IPS DF 4.7 (cell line): ENCODE results near the gene MTMR10.

Experiments
- DNase-seq: peaks from one replicate; pipeline ENCODE4 v3.0.0-alpha.2; 2013; ENCODE audit warnings: low spot score; ENCODE audit errors: extremely low read depth

Gene MTMR10, protein sequence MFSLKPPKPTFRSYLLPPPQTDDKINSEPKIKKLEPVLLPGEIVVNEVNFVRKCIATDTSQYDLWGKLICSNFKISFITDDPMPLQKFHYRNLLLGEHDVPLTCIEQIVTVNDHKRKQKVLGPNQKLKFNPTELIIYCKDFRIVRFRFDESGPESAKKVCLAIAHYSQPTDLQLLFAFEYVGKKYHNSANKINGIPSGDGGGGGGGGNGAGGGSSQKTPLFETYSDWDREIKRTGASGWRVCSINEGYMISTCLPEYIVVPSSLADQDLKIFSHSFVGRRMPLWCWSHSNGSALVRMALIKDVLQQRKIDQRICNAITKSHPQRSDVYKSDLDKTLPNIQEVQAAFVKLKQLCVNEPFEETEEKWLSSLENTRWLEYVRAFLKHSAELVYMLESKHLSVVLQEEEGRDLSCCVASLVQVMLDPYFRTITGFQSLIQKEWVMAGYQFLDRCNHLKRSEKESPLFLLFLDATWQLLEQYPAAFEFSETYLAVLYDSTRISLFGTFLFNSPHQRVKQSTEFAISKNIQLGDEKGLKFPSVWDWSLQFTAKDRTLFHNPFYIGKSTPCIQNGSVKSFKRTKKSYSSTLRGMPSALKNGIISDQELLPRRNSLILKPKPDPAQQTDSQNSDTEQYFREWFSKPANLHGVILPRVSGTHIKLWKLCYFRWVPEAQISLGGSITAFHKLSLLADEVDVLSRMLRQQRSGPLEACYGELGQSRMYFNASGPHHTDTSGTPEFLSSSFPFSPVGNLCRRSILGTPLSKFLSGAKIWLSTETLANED

DNA sequence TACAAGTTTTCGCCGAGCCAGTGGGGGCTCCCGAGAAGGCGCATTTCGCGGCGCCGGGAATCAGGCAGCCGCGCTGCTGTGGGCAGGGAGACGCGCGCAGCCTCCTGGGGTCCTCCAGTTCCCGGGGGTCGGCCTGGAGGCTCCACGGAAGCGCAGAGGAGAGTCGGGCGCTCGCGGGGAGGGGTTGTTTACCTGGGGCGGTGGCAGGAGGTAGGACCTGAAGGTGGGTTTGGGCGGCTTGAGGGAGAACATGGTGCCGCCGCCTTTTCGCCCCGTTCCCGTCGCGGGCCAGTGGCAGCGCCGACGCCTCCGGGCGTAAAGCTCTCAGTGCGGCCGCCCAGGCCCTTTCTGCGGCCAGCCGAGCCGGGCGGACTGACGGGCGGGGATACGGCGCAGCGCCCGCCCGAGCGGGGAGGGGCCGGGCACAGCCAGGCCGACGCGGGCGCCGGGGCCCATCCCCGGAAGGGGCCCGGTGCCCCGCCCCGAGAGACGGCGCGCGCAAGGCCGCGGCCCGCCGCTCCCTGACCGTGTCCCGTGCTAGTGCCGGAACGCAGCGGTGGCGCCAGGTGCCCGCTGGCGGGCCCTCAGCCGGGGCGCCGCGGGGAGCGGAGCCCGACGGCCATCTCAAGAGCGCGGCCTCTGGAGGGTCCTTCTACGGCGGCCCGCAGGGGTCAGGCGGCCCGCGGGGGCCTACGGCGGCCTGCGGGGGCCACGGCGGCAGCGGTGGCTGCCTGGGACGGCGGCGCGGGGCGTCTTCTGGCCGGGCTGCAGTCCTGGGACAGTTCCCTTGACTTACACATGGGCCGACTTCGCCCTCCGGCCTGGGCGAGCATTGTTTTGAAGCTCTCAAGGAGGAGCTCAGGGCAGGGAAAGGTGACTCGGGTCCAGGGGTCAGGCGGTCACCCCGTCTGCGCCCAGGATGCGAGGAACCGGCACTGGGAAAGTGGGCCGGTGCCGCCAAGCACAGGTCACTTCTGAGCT lies at the start of gene MTMR10:
Gene MTMR10 (minus strand): TSS at position 374 of the 981 bp plus-strand sequence. CDS start 122 bp downstream, at position 252.
- no peak for DNase-seq

DNA sequence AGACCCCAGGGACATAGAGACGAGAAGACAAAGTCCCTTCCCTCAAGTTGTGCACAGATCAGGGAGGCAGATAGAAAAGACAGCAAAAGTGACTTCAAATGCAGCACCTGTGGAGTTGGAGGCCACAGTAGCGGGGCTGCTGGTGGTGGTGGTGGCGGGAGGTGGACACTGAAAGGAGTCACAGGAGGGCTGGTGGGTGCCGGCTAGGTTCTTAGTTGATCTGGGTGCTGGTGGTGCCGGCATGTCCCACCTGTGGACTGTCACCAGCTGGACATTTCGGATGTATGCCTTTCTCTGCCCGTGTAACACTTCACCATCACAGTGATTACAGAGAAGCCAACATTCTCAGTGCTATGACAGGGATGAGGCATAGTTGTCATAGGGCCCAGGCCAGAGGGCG lies 49.2 kb upstream of the MTMR10 start:
- no peak for DNase-seq

DNA sequence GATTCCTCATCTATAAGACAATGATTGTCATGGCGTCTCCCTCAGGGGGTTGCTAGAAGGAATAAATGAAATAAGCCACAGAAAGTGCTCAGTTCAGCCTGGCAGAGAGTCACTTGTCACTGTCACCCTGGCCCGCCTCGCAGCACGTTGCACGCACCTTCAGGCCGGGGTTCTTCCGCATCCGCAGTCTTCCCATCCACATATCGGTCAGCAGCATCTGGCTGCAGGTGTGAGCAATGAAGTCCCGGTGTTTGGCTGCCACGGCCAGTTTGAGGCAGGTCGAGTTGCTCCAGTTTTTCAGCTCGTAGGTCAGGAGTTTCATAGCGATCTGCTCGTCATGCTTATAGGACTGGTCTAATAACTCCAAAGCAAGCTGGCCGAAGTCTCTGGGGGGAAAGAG lies 48.5 kb upstream of the MTMR10 start:
- no peak for DNase-seq

GRCh38 chr15:31037731-31038477 lies 46.5 kb upstream of the MTMR10 start:
- DNase-seq: no peak

DNA sequence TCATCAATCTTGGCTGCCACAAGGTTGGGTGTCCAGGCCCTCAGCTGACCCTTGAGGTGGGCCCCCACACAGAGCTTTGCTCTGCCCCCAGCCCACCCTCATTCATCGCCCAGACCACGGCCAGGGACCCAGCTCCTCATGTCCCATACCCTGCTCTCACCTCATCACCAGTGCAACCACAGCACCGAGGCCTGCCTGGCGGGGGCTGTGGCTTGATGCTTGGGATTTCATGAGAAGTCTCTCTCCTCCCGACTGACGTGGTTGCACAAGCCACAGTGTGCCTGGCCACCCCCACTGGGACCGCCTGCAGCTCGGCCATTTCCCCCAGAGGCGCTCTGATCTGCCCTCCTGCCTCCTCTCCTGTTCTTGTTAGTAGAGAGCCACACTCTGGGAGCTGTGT lies 45.4 kb upstream of the MTMR10 start:
- no peak for DNase-seq

DNA sequence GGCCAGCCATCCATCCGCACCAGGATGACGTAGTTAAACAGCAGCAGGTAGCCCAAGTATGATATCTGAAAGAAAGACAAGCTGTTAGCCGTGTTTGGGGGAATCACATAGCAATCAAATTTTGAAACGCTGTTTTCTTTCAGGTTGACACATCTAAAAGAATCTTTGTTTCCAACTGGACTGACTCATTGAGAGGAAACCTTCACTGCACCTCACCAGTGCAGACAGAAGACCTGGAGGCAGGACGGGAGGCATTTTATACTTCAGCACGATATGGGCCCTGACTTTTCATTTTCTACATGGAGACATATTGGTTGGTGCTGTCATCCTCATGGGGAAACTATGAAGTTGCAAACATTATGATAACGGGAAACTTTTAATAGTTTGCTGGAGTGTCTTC lies 44.2 kb upstream of the MTMR10 start:
- no peak for DNase-seq

- no peak for DNase-seq
Measured at GRCh38 chr15:31034152-31034551, 42.7 kb upstream of the MTMR10 start.

DNA sequence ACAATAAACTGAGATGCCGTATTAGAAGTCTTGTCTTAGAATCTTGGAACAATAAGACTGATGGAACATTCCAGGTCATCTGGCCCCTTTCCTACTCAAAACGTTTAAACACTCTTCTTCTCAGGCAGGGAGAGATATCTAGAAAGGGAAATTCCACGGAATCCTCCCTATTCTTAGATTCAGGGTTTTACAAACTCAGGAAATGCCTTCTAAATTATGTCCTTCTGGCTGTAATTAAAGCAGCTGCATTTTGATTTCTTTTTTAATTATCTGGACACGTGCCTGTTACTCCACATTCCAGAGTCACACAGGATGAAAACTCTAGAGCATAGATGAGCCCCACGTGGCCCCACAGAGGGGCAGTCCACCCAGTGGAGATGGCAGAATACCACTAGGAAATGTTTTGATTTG lies 41.5 kb upstream of the MTMR10 start:
- no peak for DNase-seq

DNA sequence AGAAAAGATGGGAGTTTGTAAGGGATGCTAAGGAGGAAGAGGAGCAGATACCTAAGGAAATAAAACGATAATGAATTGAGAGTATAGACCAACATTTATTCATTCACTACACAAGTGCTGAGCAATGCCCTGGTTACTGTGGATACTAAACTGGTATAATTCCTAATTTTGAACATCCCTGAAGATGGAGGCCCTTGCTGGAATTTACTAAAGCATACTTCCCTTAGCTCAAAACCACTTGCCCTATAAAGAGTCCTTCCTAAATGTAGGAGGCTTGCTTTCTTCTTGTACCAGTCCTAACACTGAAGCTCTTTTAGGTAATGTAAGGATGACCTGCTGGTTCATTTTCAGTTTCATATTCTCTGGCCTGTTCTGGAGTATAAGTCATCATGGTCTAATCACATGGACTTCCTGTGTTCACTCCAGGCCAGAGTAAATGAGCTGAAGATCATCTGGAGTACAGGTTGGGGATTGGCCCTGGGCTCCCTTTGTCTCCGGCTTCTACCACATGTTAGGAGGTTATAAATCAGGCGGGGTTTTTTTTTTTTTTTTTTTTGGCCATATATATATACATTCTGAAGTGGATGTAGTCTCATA lies 40.1 kb upstream of the MTMR10 start:
- no peak for DNase-seq

- DNase-seq: no peak
Measured at GRCh38 chr15:31027910-31028578, 36.6 kb upstream of the MTMR10 start.

DNA sequence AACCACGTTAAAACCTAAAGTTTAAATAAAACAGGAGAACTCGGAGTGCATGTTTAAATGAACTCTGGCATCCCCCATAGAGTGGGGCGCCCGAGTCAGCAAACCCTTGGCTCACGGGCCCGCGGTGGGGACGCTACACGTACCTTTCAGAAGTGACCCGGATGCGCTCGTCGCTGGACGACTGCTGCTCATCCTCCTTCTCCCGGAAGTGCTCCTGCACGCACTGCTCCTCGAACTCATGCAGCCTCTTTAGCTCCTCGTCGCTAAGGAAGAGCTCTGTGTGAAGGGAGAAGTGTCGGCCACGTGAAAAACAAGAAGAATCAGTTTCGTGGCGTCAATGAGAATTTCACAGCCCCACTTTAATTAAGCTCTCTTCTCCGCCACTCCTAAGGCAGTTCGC lies 34.6 kb upstream of the MTMR10 start:
- DNase-seq: no peak

DNA sequence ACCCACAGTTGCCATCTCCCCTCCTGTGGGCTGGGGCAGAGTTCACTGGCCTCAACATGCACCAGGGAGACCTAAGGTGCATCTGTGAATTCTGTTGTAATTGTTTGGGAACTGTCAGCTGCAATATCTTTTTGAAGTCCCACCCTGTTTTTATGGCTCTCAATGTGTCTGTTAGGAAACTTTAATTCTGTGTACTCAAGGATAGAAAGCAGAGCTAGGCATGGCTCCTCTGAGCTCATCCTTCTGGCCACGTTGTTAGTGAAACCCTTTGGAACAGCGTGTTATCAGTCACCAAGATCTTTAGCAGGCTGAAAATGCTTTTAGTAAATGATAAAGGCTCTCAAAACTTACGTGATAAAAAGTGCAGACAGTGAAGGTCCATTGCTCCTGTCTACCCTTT lies 33.6 kb upstream of the MTMR10 start:
- no peak for DNase-seq

GRCh38 chr15:31024330-31024729 lies 32.9 kb upstream of the MTMR10 start:
- DNase-seq: no peak

DNA sequence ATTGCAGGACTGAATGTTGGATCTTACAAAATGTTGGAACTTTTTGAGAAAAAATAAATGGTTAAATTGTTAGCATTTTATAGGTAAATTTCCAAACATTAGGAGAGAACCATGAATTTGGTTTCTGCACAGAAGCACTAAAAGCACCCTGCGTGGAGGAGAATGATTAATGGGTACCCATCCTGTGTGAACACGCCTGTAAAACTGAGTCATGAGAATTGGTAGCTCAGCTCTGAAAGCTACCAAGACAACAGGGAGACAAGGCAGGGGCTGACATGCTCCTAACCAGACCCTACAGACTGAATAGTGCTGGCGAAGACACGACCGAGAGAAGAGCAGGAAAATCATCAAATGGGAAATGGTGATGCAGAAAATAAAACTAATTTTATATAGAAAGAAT lies 32.4 kb upstream of the MTMR10 start:
- no peak for DNase-seq

GRCh38 chr15:31021067-31021665 lies 29.7 kb upstream of the MTMR10 start:
- DNase-seq: no peak

DNA sequence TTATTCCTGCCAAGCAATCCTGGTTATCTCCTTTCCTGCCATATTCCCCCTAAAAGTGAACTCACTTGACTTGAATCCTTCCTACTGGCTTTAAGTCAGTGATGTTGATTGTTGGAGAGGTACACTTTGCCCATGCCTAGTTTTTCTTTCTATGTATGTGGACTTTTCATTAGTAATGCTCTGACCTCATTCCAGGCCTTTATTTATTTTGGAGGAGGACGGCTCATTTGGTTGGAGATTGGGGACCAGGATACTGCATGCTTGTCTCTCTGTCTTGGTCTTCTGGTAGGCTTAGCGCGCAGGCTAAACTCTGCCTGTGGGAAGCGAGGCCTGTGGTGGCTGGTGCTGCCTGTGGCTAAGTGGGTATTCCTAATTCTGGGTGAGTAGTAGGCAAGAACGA lies 29.1 kb upstream of the MTMR10 start:
- DNase-seq: no peak

- no peak for DNase-seq
Measured at GRCh38 chr15:31019986-31020385, 28.6 kb upstream of the MTMR10 start.

DNA sequence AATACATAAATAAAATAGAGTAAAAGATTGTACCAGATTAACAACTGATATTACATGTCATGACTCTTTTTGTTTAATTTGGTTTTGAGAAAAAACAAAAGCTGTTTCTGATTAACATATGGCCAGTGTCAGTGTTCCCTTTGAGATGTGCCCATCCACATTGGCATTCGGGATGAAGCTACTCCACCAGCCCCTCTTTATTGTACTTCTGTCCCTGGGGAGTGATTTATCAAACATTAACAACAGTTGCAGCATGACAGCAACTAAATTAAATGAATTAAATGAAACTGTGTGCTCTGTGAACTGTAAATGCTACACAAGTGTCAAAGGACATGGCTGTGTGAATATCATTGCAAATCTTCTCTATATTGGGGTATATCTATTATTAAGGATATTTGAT lies 25.9 kb upstream of the MTMR10 start:
- DNase-seq: no peak

DNA sequence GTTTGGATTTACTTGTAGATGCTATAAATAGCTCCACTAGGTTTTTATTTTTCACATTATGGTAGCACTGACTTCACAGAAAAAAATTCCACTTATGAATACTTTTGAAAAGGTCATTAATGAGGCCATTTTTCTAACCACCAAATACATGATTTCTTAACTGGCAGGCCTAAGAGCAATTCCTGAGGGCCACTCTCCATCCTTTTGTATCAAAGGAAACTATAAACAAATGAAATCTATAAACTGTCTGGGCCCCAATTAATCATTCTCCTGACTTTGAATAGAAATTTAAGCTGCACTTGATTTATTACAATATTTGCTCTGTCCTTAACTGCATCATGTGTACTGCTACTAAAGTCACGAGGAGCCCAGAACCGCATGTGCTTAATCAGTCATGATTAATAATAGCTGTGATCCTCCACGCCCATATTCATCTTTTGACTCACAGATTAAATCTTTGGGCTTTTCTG lies 25.1 kb upstream of the MTMR10 start:
- DNase-seq: no peak

GRCh38 chr15:31014608-31014925 lies 23.1 kb upstream of the MTMR10 start:
- DNase-seq: no peak
